AG10803 (cell line): ENCODE data around the gene MIER1.
A peak's percentile ranks its signal among the peaks of the same experiment; 100 is the strongest.
"Not testable (repeated sequence)": the region's sequence is repeated elsewhere in the genome, so short reads cannot be mapped to it uniquely, and the experiment has no call there.

ENCODE experiments used
- DNase-seq: peaks from one replicate; pipeline ENCODE4 v3.0.0; 2010; ENCODE audit warnings: low read depth
- H3K4me3 ChIP-seq: 2 replicates; pipeline ENCODE4 v1.5.1; 2011; ENCODE audit warnings: mild to moderate bottlenecking, low read length, control low read depth
- TF ChIP-seq, protein P1 (sequence below): conservative IDR thresholded peaks from 2 replicates; pipeline ENCODE4 v1.5.1; 2011; ENCODE audit warnings: mild to moderate bottlenecking, low read length, control low read depth, inconsistent platforms

MIER1 gene

DNA sequence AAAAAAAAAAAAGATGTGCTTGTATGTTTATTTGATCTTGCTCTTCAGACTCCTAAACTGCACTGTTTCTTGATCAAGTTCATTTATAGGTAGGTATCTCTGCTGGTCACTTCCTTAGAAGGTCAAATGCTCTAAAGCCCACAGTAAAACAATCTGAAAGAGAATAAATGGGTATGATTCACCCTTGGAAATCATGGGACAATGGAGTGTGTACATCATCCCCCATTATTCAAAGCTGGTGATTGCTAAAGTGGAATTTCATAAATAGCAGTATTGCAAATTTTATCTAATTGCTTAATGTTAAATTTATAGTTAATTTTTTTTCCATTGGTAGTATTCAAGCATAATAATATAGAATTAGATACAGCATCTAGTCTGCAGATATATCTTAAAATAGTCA, 53.4 kb downstream of the MIER1 start:
- TF ChIP-seq, protein P1, sequence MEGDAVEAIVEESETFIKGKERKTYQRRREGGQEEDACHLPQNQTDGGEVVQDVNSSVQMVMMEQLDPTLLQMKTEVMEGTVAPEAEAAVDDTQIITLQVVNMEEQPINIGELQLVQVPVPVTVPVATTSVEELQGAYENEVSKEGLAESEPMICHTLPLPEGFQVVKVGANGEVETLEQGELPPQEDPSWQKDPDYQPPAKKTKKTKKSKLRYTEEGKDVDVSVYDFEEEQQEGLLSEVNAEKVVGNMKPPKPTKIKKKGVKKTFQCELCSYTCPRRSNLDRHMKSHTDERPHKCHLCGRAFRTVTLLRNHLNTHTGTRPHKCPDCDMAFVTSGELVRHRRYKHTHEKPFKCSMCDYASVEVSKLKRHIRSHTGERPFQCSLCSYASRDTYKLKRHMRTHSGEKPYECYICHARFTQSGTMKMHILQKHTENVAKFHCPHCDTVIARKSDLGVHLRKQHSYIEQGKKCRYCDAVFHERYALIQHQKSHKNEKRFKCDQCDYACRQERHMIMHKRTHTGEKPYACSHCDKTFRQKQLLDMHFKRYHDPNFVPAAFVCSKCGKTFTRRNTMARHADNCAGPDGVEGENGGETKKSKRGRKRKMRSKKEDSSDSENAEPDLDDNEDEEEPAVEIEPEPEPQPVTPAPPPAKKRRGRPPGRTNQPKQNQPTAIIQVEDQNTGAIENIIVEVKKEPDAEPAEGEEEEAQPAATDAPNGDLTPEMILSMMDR, result no peak
- no peak for DNase-seq
- H3K4me3 ChIP-seq, result no peak overlapping the region

DNA sequence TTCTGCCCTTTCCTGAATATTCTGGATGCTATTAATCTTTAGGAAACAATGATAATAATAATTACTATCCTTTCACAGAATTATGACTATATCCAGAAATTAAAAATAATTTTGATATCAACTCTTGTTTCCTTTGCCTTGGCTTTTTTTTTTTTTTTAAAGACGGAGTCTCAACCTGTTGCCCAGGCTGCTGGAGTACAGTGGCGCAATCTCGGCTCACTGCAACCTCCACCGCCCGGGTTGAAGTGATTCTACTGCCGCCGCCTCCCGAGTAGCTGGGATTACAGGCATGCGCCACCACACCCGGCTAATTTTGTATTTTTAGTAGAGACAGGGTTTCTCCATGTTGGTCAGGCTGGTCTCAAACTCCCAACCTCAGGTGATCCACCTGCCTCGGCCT, 54.8 kb downstream of the MIER1 start:
- not testable (repeated sequence) for DNase-seq, H3K4me3 ChIP-seq

DNA sequence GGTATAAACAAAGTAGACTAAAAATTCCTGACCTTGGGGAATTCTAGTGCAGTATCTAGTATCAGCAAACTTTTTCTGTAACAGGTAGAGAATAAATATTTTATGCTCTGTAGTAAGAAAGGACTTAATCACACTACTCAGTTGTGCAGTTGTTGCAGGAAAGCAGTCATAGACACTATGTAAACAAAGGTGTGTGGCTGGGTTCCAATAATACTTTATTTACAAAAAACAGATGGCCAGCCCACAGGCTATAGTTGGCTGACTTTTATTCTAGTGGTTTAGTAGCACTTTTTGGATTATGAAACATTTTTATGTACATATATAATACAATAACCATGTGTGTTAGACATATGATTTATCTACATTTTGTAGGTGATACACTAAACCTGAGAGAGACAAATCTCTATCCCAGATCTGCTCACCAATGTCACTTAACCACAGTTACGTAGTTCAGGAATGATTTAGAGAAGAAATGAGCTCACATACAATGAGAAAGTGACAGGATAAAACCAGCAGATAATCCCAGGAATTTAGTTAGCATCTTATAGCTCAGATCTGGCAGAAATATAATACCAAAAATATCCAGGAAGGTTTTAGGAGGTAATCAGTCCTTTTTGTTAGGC, 56.1 kb downstream of the MIER1 start:
- TF ChIP-seq, protein P1, result no peak
- H3K4me3 ChIP-seq, result no peak overlapping the region
- peak; percentile 46 for DNase-seq

DNA sequence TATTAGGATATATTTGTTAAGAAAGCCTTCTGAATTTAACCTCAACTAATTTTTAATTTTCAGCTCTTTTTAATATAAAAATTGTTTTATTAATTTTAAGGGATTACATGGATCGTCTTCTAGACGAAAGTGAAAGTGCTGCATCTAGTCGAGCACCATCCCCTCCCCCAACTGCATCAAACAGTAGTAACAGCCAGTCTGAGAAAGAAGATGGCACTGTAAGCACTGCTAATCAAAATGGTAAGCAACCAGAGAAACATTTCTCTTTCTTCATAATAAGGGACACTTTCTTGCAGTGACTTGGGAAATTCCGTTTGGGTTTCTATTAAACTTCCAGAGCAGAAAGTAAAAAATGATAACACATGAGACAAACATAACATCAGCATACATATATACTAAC, 56.9 kb downstream of the MIER1 start:
- TF ChIP-seq, protein P1, result no peak
- peak overlapping the region; percentile 40 for H3K4me3 ChIP-seq
- peak; percentile 23 for DNase-seq

DNA sequence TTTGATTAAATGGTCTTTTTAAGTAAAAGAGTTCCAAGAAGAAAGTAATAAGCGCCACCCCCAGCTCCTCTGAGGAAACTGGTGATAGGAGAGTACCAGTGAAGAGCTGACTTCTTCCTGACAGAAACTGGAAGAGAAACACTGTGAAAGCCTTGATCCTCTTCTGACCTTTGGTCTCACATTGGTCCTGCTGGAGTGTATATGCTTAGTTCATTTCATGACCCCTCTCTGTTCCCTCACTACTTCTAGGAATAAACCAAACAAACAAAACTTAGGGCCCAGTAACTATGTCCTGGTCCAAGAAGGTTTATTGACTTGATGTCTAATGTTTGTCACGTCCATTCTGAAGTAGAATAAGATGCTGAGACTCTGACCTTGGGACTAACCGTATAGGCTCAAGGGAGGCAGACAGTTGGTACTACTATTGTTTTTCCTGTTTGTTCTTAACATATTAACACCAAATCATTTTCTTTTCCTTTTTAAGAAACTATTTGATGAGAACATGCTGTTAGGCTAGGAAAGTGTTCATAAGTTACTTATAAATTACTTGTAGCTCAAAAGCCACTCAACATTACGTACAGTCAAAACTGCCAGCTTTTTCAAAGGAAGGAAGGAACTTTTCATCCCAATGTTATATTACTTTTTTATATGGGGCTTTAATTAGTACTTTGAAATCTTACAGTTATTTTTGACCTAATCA, 57.9 kb downstream of the MIER1 start:
- TF ChIP-seq, protein P1, result no peak
- no peak overlapping the region for H3K4me3 ChIP-seq
- no peak for DNase-seq

DNA sequence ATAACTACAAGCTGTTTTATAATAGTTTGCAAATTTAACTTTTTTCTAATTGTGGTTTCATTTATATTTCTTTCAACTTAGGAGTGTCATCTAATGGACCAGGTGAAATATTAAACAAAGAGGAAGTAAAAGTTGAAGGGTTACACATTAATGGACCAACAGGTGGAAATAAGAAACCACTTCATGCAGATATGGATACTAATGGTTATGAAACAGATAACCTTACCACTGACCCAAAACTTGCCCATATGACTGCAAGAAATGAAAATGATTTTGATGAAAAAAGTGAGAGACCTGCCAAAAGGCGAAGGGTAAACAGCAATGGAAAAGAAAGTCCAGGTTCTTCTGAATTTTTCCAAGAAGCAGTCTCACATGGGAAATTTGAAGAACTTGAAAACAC, 59.7 kb downstream of the MIER1 start:
- no peak for DNase-seq
- H3K4me3 ChIP-seq, result no peak overlapping the region
- TF ChIP-seq, protein P1, result no peak

DNA sequence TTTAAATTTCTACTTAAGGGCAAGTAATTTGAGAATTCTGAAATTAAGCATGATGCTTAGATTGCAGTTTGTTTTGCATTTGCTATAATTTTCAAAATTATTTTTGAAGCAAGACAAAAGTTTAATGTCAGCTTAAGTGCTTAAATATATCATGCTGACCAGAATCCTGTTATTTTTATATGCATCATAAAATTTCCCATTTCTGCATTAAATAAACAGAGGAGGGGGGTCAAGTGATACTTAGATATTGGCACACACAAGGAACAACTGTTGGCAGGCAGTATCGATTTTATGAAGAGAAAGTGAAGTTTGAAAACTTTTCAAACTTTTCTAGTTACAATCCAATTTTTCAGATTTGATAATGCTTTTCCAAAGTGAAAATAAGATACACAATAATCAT, 61.0 kb downstream of the MIER1 start:
- DNase-seq, result no peak
- no peak overlapping the region for H3K4me3 ChIP-seq
- TF ChIP-seq, protein P1, result no peak
